Fibroblast of lung (primary cell): ENCODE results near the gene TCERG1L. TPM values are rescaled to one million over a fixed set of nuclear protein-coding genes. Genes with fewer than 3 reads are reported as not detected.

Experiments used
- DNase-seq, 2 donors: peaks; one replicate each; pipeline versions ENCODE4 v3.0.0 to v3.0.0-alpha.2; 2010; ENCODE audit warnings: low read depth in 2 of 2
- H2AFZ ChIP-seq: 2 replicates; pipeline ENCODE4 v1.5.1; 2012; ENCODE audit warnings: low read length, control low read depth, inconsistent platforms
- H3K27ac ChIP-seq: 2 replicates; pipeline ENCODE4 v1.5.1; 2011; ENCODE audit warnings: low read length, control low read depth; ENCODE audit not compliant: insufficient read depth
- H3K27me3 ChIP-seq: 2 replicates; pipeline ENCODE4 v1.5.1; 2011; ENCODE audit warnings: mild to moderate bottlenecking, low read length; ENCODE audit not compliant: control insufficient read depth, insufficient read depth
- H3K36me3 ChIP-seq: 2 replicates; pipeline ENCODE4 v1.5.1; 2011; ENCODE audit warnings: low read length; ENCODE audit not compliant: control insufficient read depth, insufficient read depth
- H3K4me1 ChIP-seq: 2 replicates; pipeline ENCODE4 v1.5.1; 2011; ENCODE audit warnings: low read length; ENCODE audit not compliant: control insufficient read depth, insufficient read depth; ENCODE audit errors: extremely low read depth
- H3K4me2 ChIP-seq: 2 replicates; pipeline ENCODE4 v1.5.1; 2011; ENCODE audit warnings: low read length, control low read depth; ENCODE audit not compliant: insufficient read depth; ENCODE audit errors: extremely low read depth
- H3K4me3 ChIP-seq, 4 experiments: fragments of 200-600 bp in 1 of 4; sonication (generic) in 1 of 4; replicated peaks in 1 of 4; 2 replicates each; pipeline ENCODE4 v1.5.1; 2011 to 2016; ENCODE audit warnings: low read length in 4 of 4, low read depth in 3 of 4, mild to moderate bottlenecking in 3 of 4, control low read depth in 2 of 4, inconsistent platforms in 1 of 4, mixed read lengths in 1 of 4; ENCODE audit not compliant: insufficient read depth in 1 of 4; ENCODE audit errors: control extremely low read depth in 1 of 4
- H3K79me2 ChIP-seq: 2 replicates; pipeline ENCODE4 v1.5.1; 2012; ENCODE audit warnings: mild to moderate bottlenecking, low read length, inconsistent platforms; ENCODE audit not compliant: control insufficient read depth, insufficient read depth
- H3K9ac ChIP-seq: 2 replicates; pipeline ENCODE4 v1.5.1; 2011; ENCODE audit warnings: mild to moderate bottlenecking, low read length, control low read depth; ENCODE audit not compliant: insufficient read depth
- H3K9me3 ChIP-seq: 2 replicates; pipeline ENCODE4 v1.5.1; 2012; ENCODE audit warnings: low read depth, low read length; ENCODE audit not compliant: control insufficient read depth, insufficient read depth
- H4K20me1 ChIP-seq: 2 replicates; pipeline ENCODE4 v1.5.1; 2011; ENCODE audit warnings: low read length; ENCODE audit not compliant: control insufficient read depth, insufficient read depth; ENCODE audit errors: extremely low read depth
- EZH2 ChIP-seq: IDR thresholded peaks from 2 replicates; pipeline ENCODE4 v1.5.1; 2012; ENCODE audit warnings: low read length, control low read depth, mild to moderate bottlenecking; ENCODE audit errors: missing control alignments
- polyA plus RNA-seq, 2 donors: library from polyadenylated mRNA; depleted of rRNA in 1 of 2; stranded (reverse) in 1 of 2; unstranded in 1 of 2; fragments of >200 nt; gene quantifications; 2 replicates each; pipeline ENCODE4 v1.2.1, GENCODE V29; 2011 to 2012; ENCODE audit warnings: missing spikeins in 1 of 2
- total RNA-seq: library from RNA; depleted of rRNA; stranded (reverse); fragments of >200 nt; gene quantifications from 2 replicates; pipeline ENCODE4 v1.2.1, GENCODE V29; 2014
- TF ChIP-seq, protein P1 (sequence below), 2 donors: IDR thresholded peaks in 1 of 2; conservative IDR thresholded peaks in 1 of 2; 1 replicate in 1 of 2; 2 replicates in 1 of 2; pipeline ENCODE4 v1.5.1; 2011 to 2012; ENCODE audit warnings: low read length in 2 of 2, control low read depth in 1 of 2, inconsistent platforms in 1 of 2, low read depth in 1 of 2, mild to moderate bottlenecking in 1 of 2

TCERG1L gene
- total and polyA plus RNA-seq, 2 donors (not counting 1 experiment from before 2014, with no cell fraction given) = 0.02 TPM; not detected in 1

DNA sequence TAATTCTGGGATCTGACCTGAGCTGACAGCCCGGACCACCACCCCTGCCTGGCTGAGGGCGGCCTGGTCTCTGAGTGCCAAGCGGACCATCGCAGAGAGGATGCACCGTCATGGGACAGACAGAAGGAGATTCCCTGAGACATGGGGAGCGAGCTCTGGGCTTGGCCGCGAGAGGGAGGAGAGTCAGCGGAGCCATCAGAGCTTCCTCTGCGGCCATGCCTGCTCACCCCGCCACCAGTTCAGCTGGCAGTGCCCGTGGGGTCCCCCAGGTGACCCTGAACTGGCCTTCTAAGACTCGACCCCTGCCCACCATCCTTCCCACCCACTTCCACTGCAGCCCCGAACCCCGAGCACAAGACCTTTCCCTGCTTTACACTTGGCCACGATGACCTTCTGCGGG lies 152.8 kb downstream of the TCERG1L start:
- no peak overlapping the region for H3K4me3 ChIP-seq
- no peaks in the 10 kb centered on the region for H3K36me3 ChIP-seq
- H3K79me2 ChIP-seq = no peaks in the 10 kb centered on the region
- no peaks in the 10 kb centered on the region for H3K27me3 ChIP-seq
- H3K27ac ChIP-seq = no peak overlapping the region
- H3K4me1 ChIP-seq = no peaks in the 10 kb centered on the region
- no peaks in the 10 kb centered on the region for H4K20me1 ChIP-seq
- no peaks in the 10 kb centered on the region for H3K9me3 ChIP-seq
- DNase-seq = no peak
- no peak overlapping the region for H2AFZ ChIP-seq
- H3K4me2 ChIP-seq = no peak overlapping the region
- TF ChIP-seq, protein P1, sequence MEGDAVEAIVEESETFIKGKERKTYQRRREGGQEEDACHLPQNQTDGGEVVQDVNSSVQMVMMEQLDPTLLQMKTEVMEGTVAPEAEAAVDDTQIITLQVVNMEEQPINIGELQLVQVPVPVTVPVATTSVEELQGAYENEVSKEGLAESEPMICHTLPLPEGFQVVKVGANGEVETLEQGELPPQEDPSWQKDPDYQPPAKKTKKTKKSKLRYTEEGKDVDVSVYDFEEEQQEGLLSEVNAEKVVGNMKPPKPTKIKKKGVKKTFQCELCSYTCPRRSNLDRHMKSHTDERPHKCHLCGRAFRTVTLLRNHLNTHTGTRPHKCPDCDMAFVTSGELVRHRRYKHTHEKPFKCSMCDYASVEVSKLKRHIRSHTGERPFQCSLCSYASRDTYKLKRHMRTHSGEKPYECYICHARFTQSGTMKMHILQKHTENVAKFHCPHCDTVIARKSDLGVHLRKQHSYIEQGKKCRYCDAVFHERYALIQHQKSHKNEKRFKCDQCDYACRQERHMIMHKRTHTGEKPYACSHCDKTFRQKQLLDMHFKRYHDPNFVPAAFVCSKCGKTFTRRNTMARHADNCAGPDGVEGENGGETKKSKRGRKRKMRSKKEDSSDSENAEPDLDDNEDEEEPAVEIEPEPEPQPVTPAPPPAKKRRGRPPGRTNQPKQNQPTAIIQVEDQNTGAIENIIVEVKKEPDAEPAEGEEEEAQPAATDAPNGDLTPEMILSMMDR (conservative IDR thresholded peaks at IDR 0.05 in 1 of 2, IDR thresholded peaks at IDR 0.05 in 1 of 2; ENCODE audit: low read depth in 1 of 2, low read length in 2 of 2) = no peak
- TF ChIP-seq EZH2 = no peak
- no peak overlapping the region for H3K9ac ChIP-seq

DNA sequence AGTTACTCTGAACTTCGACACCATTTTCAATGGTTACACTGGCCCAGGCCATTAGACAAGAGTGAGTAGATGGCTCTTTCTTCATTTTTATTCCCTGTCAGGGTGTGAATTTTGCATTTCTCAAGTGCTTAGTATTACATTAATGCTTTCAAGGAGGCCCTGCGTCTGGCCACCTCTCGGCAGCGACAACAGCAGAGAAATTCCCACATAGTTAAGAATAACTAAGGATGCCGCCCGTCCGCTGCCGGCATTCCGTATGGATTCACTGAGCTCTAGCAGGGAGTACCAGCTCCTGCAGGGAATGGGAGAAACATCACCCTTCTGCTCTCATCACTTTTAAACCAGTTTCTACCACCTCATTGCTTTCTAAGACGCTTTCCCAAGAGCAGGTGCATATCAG lies 153.6 kb downstream of the TCERG1L start:
- no peaks in the 10 kb centered on the region for H3K79me2 ChIP-seq
- no peaks in the 10 kb centered on the region for H4K20me1 ChIP-seq
- H3K27me3 ChIP-seq = no peaks in the 10 kb centered on the region
- no peak overlapping the region for H3K4me2 ChIP-seq
- no peaks in the 10 kb centered on the region for H3K36me3 ChIP-seq
- no peak overlapping the region for H2AFZ ChIP-seq
- no peaks in the 10 kb centered on the region for H3K9me3 ChIP-seq
- H3K9ac ChIP-seq = no peak overlapping the region
- no peak overlapping the region for H3K4me3 ChIP-seq
- DNase-seq = no peak
- H3K4me1 ChIP-seq = no peaks in the 10 kb centered on the region
- TF ChIP-seq EZH2 = no peak
- TF ChIP-seq, protein P1 (conservative IDR thresholded peaks at IDR 0.05 in 1 of 2, IDR thresholded peaks at IDR 0.05 in 1 of 2; ENCODE audit: low read depth in 1 of 2, low read length in 2 of 2) = no peak
- no peak overlapping the region for H3K27ac ChIP-seq

GRCh38 chr10:131155876-131156230 lies 155.7 kb downstream of the TCERG1L start:
- Histone ChIP-seq H2AFZ (no peak overlapping the region), H3K4me1 (no peaks in the 10 kb centered on the region), H3K4me2 (no peak overlapping the region), H3K27ac (no peak overlapping the region), H3K36me3 (no peaks in the 10 kb centered on the region), H3K4me3 (no peak overlapping the region), H3K9ac (no peak overlapping the region), H3K27me3 (no peaks in the 10 kb centered on the region), H4K20me1 (no peaks in the 10 kb centered on the region), H3K9me3 (no peaks in the 10 kb centered on the region), H3K79me2 (no peaks in the 10 kb centered on the region)
- TF ChIP-seq, protein P1 (conservative IDR thresholded peaks at IDR 0.05 in 1 of 2, IDR thresholded peaks at IDR 0.05 in 1 of 2; ENCODE audit: low read depth in 1 of 2, low read length in 2 of 2) = no peak
- TF ChIP-seq EZH2 = no peak
- DNase-seq = no peak
